GM18498 (cell line): ENCODE results near the gene PPP2R2C.

Experiments used
- ATAC-seq: cut with Tn5 transposase; IDR thresholded peaks from one replicate; pipeline ENCODE4 v1.9.1; 2021; ENCODE audit warnings: mild to moderate bottlenecking, moderate library complexity; ENCODE audit not compliant: unreplicated experiment

Gene PPP2R2C

GRCh38 chr4:6316461-6317003 lies 155.9 kb downstream of the PPP2R2C start:
- ATAC-seq = no peak

DNA sequence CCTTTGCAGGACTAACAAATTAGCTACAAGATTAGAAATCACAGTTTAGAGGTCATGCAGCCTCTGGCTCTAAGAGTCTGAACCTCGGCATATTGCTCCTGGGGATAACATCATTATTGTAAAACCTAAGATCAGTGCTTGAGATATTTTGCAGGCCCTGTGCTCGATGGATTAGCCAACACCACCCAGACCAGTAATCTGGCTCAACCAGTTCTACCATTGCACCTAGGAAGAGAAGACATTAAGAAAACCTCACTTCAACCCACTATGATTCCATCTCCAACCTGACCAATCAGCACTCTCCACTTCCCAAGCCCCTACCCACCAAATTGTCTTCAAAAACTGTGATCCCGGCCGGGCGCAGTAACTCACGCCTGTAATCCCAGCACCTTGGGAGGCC lies 159.2 kb downstream of the PPP2R2C start:
- no peak for ATAC-seq

DNA sequence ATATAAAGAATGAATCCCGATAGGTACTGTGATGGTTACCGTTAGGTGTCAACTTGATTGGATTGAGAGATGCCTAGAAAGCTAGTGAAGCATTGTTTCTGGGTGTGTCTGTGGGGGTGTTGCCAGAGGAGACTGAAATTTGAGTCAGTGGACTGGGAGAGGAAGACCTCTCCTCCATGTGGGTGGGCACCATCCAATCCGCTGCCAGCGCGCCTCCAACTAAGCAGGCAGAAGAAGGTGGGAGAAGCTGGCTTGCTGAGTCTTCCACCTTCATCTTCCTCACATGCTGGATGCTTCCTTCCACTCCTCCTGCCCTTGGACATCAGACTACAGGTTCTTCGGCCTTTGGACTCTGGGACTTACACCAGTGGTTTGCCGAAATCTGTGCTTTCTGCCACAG lies 162.6 kb downstream of the PPP2R2C start:
- ATAC-seq = no peak

DNA sequence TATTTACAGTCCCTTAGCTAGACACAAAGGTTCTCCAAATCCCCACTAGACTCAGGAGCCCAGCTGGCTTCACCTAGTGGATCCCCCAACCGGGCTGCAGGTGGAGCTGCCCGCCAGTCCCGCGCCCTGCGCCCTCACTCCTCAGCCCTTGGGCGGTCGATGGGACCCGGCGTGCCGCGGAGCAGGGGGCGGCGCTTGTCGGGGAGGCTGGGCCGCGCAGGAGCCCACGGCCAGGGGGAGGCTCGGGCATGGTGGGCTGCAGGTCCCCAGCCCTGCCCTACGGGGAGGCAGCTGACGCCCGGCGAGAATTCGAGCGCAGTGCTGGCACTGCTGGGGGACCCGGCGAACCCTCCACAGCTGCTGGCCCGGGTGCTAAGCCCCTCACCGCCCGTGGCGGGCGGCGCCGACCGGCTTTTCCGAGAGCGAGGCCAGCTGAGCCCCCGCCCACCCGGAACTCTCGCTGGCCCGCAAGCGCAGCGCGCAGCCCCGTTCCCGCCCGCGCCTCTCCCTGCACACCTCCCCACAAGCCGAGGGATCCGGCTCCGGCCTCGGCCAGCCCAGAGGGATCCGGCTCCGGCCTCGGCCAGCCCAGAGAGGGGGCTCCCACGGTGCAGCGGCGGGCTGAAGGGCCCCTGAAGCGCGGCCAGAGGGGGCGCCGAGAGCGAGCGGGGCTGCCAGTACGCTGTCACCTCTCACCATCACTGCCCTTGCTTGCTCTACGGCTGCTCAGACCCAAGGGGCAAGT lies 163.3 kb downstream of the PPP2R2C start:
- ATAC-seq = no peak

- ATAC-seq = no peak
Measured at GRCh38 chr4:6307891-6308290, 164.5 kb downstream of the PPP2R2C start.

DNA sequence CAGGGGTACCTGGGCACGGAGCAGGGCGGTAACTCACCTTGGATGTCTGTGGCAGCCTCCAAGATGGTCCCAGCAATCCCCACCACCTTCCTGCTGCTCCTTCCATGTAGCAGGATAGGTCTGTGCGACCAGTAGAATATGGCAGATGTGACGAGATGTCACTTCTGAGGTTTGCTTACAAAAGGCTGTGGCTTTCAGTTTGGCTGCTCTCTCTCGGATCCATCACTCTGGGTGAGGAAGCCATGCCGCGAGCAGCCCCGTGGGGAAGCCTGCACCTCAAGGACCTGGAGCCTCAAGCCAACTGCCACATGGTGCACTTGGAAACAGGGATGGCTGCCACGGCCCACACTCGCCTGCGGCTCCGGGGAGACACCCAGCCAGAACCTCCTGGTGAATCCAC lies 165.2 kb downstream of the PPP2R2C start:
- no peak for ATAC-seq

GRCh38 chr4:6306299-6306698 lies 166.1 kb downstream of the PPP2R2C start:
- ATAC-seq = no peak

- ATAC-seq = no peak
Measured at GRCh38 chr4:6303943-6304342, 168.5 kb downstream of the PPP2R2C start.

GRCh38 chr4:6302869-6303268 lies 169.5 kb downstream of the PPP2R2C start:
- ATAC-seq = no peak

DNA sequence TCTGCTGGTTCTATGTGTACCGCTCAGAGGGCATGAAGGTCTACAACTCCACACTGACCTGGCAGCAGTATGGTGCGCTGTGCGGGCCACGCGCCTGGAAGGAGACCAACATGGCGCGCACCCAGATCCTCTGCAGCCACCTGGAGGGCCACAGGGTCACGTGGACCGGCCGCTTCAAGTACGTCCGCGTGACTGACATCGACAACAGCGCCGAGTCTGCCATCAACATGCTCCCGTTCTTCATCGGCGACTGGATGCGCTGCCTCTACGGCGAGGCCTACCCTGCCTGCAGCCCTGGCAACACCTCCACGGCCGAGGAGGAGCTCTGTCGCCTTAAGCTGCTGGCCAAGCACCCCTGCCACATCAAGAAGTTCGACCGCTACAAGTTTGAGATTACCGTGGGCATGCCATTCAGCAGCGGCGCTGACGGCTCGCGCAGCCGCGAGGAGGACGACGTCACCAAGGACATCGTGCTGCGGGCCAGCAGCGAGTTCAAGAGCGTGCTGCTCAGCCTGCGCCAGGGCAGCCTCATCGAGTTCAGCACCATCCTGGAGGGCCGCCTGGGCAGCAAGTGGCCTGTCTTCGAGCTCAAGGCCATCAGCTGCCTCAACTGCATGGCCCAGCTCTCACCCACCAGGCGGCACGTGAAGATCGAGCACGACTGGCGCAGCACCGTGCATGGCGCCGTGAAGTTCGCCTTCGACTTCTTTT lies 170.5 kb downstream of the PPP2R2C start:
- no peak for ATAC-seq

GRCh38 chr4:6301051-6301731 lies 171.2 kb downstream of the PPP2R2C start:
- no peak for ATAC-seq

DNA sequence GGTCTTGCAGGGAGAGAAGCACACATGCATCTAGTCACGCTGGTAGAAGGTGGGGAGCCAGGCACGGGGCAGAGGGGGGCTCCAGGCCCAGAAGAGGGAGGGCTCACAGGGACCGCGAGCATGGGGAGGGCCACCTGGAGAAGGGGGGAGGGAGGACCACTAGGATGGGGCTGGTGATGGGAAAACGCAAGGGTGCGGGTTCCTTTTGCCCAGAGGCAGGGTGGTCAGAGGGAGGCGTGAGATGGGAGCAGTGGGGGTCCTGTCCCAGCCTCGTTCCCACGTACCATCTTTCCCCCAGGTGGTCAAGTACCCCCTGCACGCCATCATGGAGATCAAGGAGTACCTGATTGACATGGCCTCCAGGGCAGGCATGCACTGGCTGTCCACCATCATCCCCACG lies 172.1 kb downstream of the PPP2R2C start:
- ATAC-seq = no peak

- no peak for ATAC-seq
Measured at GRCh38 chr4:6299875-6300274, 172.5 kb downstream of the PPP2R2C start.

DNA sequence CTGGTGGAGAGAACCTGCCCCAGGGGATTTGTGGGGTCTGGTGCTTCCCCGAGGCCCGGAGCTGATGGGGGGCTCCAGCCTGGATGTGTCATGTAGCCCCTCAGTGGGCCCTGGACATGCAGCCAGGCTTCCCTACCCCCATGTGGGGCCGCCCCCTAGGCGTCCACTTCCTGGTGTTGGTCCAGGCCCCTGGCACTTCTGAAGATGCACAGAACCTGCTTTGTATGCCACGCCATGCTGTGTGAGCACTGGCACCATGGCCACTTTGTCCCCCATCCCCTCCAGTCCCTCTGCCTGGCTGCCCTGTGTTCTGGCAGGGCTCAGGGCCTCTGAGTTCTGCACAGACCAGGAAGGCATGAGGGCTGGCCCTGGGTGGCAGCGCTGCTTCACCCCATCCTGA lies 173.6 kb downstream of the PPP2R2C start:
- no peak for ATAC-seq

- ATAC-seq = no peak
Measured at GRCh38 chr4:6298035-6298434, 174.4 kb downstream of the PPP2R2C start.

GRCh38 chr4:6297266-6297815 lies 175.1 kb downstream of the PPP2R2C start:
- no peak for ATAC-seq

DNA sequence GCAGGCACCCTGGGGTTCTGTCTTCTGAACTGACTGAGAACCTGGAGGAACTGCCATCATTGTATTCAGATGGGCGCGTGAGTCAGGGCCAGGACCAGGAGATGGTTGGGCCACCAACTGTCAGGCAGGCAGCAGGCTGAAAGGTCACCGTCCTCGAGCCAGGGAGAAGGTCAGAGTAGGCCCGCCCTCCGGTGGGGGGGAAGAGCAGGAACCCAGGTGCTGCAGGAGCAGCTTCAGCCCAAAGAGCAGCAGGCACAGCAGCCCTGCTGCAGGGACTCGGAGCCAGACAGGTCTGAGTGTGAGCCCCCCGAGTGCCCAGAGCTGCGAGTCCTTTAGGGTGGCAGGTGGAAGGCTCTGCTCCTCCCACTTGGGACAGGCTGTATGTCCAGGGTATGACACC lies 176.4 kb downstream of the PPP2R2C start:
- ATAC-seq = no peak

DNA sequence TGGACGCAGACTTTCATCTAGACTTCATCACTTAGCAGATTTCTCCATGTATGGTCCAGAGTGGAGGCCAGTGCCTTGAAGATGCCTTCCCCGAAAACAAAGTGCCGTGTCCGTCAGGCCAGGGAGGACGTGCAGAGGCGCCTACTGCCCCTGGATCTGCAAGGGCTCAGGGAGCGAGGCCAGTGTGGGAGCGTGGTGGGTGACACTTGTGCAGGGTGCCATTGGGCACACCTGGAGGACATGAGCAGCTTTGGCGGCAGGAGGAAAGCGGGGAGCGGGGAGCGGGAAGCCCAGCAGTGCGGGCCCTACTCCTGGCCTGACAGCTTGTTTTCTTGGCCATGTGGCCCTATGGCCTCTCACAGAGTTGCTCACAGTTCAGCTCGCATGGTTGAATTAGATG lies 176.9 kb downstream of the PPP2R2C start:
- ATAC-seq = no peak

DNA sequence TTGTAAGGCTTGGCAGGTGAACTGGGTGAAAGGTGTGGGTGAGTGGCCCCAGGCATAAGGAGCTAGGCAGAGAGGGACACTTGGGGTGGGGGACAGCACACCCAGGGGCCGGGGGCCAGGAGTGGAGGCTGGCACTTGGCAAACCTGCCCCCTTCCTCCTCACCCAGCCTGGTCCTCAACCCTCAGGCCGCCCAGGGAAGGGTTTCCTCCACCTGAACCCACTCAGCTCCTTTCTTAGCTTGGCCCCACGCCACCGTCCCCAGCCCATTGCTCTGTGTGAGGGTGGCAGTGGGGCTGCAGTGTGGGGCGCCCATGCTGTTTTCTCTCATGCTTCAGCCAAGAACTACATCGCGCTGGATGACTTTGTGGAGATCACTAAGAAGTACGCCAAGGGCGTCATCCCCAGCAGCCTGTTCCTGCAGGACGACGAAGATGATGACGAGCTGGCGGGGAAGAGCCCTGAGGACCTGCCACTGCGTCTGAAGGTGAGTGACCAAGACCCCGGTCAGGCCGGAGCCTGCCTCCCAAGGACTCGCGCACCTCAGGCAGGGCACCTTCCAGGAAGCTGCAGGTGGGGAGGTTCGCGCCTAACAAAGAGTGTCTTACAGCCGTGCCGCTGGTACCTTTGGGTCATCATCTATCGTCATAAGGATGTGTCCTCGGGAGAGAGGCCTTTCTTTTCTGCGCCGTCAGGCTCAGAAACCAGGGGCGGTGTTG lies 177.6 kb downstream of the PPP2R2C start:
- no peak for ATAC-seq

- ATAC-seq = no peak
Measured at GRCh38 chr4:6293661-6294060, 178.8 kb downstream of the PPP2R2C start.

DNA sequence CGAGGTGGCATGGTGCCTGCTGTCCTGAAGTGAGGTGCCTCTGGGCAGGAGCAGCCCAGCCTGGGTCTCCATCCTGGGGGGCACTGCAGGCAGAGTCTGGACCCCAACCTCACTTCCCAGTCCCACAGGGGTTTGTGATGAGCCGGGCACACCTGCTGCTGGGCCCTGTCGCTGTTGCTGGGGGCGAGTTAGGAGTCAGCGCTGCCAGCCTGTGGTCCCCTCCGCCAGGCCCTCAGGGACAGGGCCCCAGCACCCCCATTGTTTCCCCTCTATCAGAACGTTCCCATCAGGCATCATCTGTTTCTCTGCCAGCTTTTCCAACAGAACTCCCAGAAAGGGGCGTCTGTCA lies 179.3 kb downstream of the PPP2R2C start:
- ATAC-seq = no peak
